ENCODE results near the gene EHMT1. TPM values are rescaled to one million over a fixed set of nuclear protein-coding genes. Genes with fewer than 3 reads are reported as not detected.

EHMT1 gene
- total and polyA plus RNA-seq, 9 of the 15 experiments (the other 6 are each of a cell fraction or from before 2014, with no cell fraction given), result 2.2 to 76.0 (median 36.4) TPM

DNA sequence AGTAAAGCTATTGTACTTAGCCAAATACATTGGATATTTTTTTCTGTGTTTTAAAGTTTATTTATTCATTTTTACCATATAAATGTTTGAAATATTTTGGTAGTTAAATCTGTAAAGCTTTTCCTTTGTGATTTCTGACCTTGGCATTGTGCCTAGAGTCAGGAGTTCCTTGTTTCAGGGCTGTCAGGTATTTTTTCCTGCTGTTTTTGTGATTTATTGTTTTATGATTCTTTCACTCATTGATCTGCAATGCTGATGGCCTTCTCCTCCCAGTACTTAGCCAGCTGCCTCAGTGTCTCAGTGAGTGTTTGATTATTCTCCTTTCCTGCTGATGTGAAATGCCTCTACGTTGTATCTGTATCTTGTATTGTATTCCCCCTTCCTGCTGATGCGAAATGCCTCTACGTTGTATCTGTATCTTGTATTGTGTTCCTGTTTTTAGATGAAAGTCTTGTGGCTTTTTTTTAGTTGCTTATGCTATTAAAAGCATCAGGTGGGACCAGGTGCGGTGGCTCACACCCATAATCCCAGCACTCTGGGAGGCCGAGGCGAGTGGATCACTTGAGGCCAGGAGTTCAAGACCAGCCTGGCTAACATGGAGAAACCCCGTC, 61.0 kb downstream of the EHMT1 start:
- ATAC-seq, result no peak
- in situ Hi-C loops (cut with MboI) (no loop called here), intact Hi-C loops (cut with micrococcal nuclease) (loop anchor here (10.0 kb wide), 2 partner anchors 95 to 125 kb away; partner anchors contain the start of genes MRPL41 and PNPLA7)
- no peak for DNase-seq (ENCODE audit: extremely low read depth in 1 of 4, low spot score in 3 of 4)
- Histone ChIP-seq H3K79me2 (ENCODE audit: control insufficient read depth, insufficient read depth, low read length) (peaks cover 83% of the 10 kb centered on the region), H3K4me1 (replicated peaks in 1 of 2; ENCODE audit: control insufficient read depth in 2 of 2, insufficient read depth in 2 of 2, low read length in 2 of 2) (peaks cover 25 to 42% of the 10 kb centered on the region in 2 experiments), H3K27ac (ENCODE audit: extremely low read depth, low read depth, low read length) (no peak overlapping the region), H3K9me1 (ENCODE audit: control insufficient read depth, insufficient read depth, low read length) (no peaks in the 10 kb centered on the region), H2AFZ (ENCODE audit: low read depth, low read length) (no peak overlapping the region), H3K9me3 (replicated peaks; ENCODE audit: control insufficient read depth, insufficient read depth, low read depth, low read length) (no peaks in the 10 kb centered on the region), H3K4me3 (no peak overlapping the region), H3K36me3 (ENCODE audit: control insufficient read depth, insufficient read depth, low read length) (peaks cover 15% of the 10 kb centered on the region; the same call in 2 of the 3 replicates), H3K9ac (ENCODE audit: insufficient read depth in 1 of 2, low read depth in 2 of 2, low read length in 2 of 2) (no peak overlapping the region), H3K4me2 (ENCODE audit: insufficient read depth, low read length) (no peak overlapping the region), H4K20me1 (replicated peaks; ENCODE audit: control insufficient read depth, insufficient read depth, low read length) (peaks cover 8% of the 10 kb centered on the region), H3K27me3 (ENCODE audit: control insufficient read depth in 2 of 2, insufficient read depth in 2 of 2, low read length in 2 of 2) (no peaks in the 10 kb centered on the region)
- no peak for FAIRE-seq
- ChIA-PET CTCF (ENCODE audit: low intra/inter-chr PET ratio) (no interaction called here), POLR2A (interaction anchor here (1.5 kb wide), 1 partner anchor 9 kb away, joined by 5 read pairs; no protein-coding TSS in a partner anchor)
- 89% methylated on average over 7 of the region's 7 CpGs for WGBS (ENCODE audit: insufficient coverage, low coverage, missing lambda C conversion rate)
- TF ChIP-seq POLR2H (tag; IDR thresholded peaks at IDR 0.05; ENCODE audit: low read depth) (no peak), NFIC (IDR thresholded peaks at IDR 0.05) (0 out of 2 replicates have a peak, but pooled peaks have one; percentile 25), RUNX1 (IDR thresholded peaks at IDR 0.05; ENCODE audit: low read depth) (no peak)
- BruUV-seq (replicated peaks), result no TSS peak
